Peyer's patch (tissue), 4 donors: ENCODE measurements around the gene WNT9A.

Experiments
- POLR2A ChIP-seq, 2 donors: fragments of 450-650 bp; IDR thresholded peaks; one replicate each; pipeline ENCODE4 v1.5.1; 2017; ENCODE audit warnings: antibody characterized with exemption in 2 of 2, mild to moderate bottlenecking in 2 of 2, moderate library complexity in 2 of 2
- TF ChIP-seq, protein P1 (sequence below), 6 experiments: fragments of 450-650 bp in 4 of 6; fragments of 200-600 bp in 2 of 6; sonication (generic) in 1 of 6; IDR thresholded peaks; one replicate each; pipeline ENCODE4 v1.5.1; 2017 to 2019; ENCODE audit warnings: antibody characterized with exemption in 6 of 6, mild to moderate bottlenecking in 3 of 6, moderate library complexity in 1 of 6

GRCh38 chr1:227938911-227939790 lies 8.6 kb downstream of the WNT9A start:
- TF ChIP-seq, protein P1, sequence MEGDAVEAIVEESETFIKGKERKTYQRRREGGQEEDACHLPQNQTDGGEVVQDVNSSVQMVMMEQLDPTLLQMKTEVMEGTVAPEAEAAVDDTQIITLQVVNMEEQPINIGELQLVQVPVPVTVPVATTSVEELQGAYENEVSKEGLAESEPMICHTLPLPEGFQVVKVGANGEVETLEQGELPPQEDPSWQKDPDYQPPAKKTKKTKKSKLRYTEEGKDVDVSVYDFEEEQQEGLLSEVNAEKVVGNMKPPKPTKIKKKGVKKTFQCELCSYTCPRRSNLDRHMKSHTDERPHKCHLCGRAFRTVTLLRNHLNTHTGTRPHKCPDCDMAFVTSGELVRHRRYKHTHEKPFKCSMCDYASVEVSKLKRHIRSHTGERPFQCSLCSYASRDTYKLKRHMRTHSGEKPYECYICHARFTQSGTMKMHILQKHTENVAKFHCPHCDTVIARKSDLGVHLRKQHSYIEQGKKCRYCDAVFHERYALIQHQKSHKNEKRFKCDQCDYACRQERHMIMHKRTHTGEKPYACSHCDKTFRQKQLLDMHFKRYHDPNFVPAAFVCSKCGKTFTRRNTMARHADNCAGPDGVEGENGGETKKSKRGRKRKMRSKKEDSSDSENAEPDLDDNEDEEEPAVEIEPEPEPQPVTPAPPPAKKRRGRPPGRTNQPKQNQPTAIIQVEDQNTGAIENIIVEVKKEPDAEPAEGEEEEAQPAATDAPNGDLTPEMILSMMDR (IDR thresholded peaks at IDR 0.05): no peak
- no peak for TF ChIP-seq POLR2A (IDR thresholded peaks at IDR 0.05)
